ENCODE measurements around the gene SLC5A10.
"Not testable (repeated sequence)": the region's sequence is repeated elsewhere in the genome, so short reads cannot be mapped to it uniquely, and the experiment has no call there.

Gene SLC5A10

GRCh38 chr17:19020016-19020415 lies 68.1 kb downstream of the SLC5A10 start:
- no peak overlapping the region for H2AFZ ChIP-seq (ENCODE audit: low read length)
- no peak overlapping the region for H3K4me3 ChIP-seq (ENCODE audit: low read length)
- no peaks in the 10 kb centered on the region for H3K36me3 ChIP-seq (replicated peaks; ENCODE audit: insufficient read depth, low read length)
- H3K9ac ChIP-seq (ENCODE audit: low read length) = no peak overlapping the region
- H3K27ac ChIP-seq (ENCODE audit: low read length) = no peak overlapping the region
- DNase-seq = no peak
- H3F3A ChIP-seq (ENCODE audit: insufficient read depth, low read length) = no peaks in the 10 kb centered on the region
- no peak overlapping the region for H3K4me2 ChIP-seq (ENCODE audit: low read depth, low read length)
- no peaks in the 10 kb centered on the region for H3K9me3 ChIP-seq (replicated peaks; ENCODE audit: insufficient read depth, low read length)
- H3K9me2 ChIP-seq (replicated peaks; ENCODE audit: insufficient read depth, low read length) = no peaks in the 10 kb centered on the region
- H3K79me2 ChIP-seq (ENCODE audit: low read length) = no peaks in the 10 kb centered on the region
- TF ChIP-seq EZH2phosphoT487 (IDR thresholded peaks at IDR 0.05; ENCODE audit: low read length) (no peak), CTCF (IDR thresholded peaks at IDR 0.05; ENCODE audit: low read length) (no peak), EZH2 (optimal IDR thresholded peaks at IDR 0.05; ENCODE audit: low read depth, low read length) (no peak)
- no peaks in the 10 kb centered on the region for H3K27me3 ChIP-seq (replicated peaks; ENCODE audit: insufficient read depth, low read length)
- H3K4me1 ChIP-seq (ENCODE audit: low read length) = no peaks in the 10 kb centered on the region
- H4K20me1 ChIP-seq (ENCODE audit: insufficient read depth, low read length) = no peaks in the 10 kb centered on the region

- not testable (repeated sequence) for H3K27me3 ChIP-seq (replicated peaks; ENCODE audit: insufficient read depth, low read length); H3K4me1 ChIP-seq (ENCODE audit: low read length); H3K4me3 ChIP-seq (ENCODE audit: low read length); H4K20me1 ChIP-seq (ENCODE audit: insufficient read depth, low read length); H3K27ac ChIP-seq (ENCODE audit: low read length); H3K79me2 ChIP-seq (ENCODE audit: low read length); DNase-seq; H2AFZ ChIP-seq (ENCODE audit: low read length); H3K9me3 ChIP-seq (replicated peaks; ENCODE audit: insufficient read depth, low read length); H3K4me2 ChIP-seq (ENCODE audit: low read depth, low read length); H3K9me2 ChIP-seq (replicated peaks; ENCODE audit: insufficient read depth, low read length); H3K9ac ChIP-seq (ENCODE audit: low read length); H3F3A ChIP-seq (ENCODE audit: insufficient read depth, low read length); H3K36me3 ChIP-seq (replicated peaks; ENCODE audit: insufficient read depth, low read length)
Measured at GRCh38 chr17:19021011-19021621, 69.2 kb downstream of the SLC5A10 start.

- H3K79me2 ChIP-seq (ENCODE audit: low read length) = no peaks in the 10 kb centered on the region
- no peak overlapping the region for H3K9ac ChIP-seq (ENCODE audit: low read length)
- no peaks in the 10 kb centered on the region for H3K4me1 ChIP-seq (ENCODE audit: low read length)
- no peak overlapping the region for H2AFZ ChIP-seq (ENCODE audit: low read length)
- no peak overlapping the region for H3K27ac ChIP-seq (ENCODE audit: low read length)
- no peak for DNase-seq
- H3K27me3 ChIP-seq (replicated peaks; ENCODE audit: insufficient read depth, low read length) = no peaks in the 10 kb centered on the region
- no peaks in the 10 kb centered on the region for H3F3A ChIP-seq (ENCODE audit: insufficient read depth, low read length)
- TF ChIP-seq CTCF (IDR thresholded peaks at IDR 0.05; ENCODE audit: low read length) (no peak), EZH2phosphoT487 (IDR thresholded peaks at IDR 0.05; ENCODE audit: low read length) (no peak), EZH2 (optimal IDR thresholded peaks at IDR 0.05; ENCODE audit: low read depth, low read length) (no peak)
- no peaks in the 10 kb centered on the region for H3K9me3 ChIP-seq (replicated peaks; ENCODE audit: insufficient read depth, low read length)
- H3K9me2 ChIP-seq (replicated peaks; ENCODE audit: insufficient read depth, low read length) = no peaks in the 10 kb centered on the region
- H3K4me3 ChIP-seq (ENCODE audit: low read length) = no peak overlapping the region
- no peak overlapping the region for H3K4me2 ChIP-seq (ENCODE audit: low read depth, low read length)
- no peaks in the 10 kb centered on the region for H3K36me3 ChIP-seq (replicated peaks; ENCODE audit: insufficient read depth, low read length)
- H4K20me1 ChIP-seq (ENCODE audit: insufficient read depth, low read length) = no peaks in the 10 kb centered on the region
Measured at GRCh38 chr17:19021622-19022083, 69.7 kb downstream of the SLC5A10 start.

- no peak overlapping the region for H2AFZ ChIP-seq (ENCODE audit: low read length)
- DNase-seq = no peak
Measured at GRCh38 chr17:19022128-19022527, 70.2 kb downstream of the SLC5A10 start.

More at GRCh38 chr17:19022128-19022527, 70.2 kb downstream of the SLC5A10 start:
- Histone ChIP-seq H3K79me2 (ENCODE audit: low read length) (no peaks in the 10 kb centered on the region), H3K9ac (ENCODE audit: low read length) (no peak overlapping the region), H3K36me3 (replicated peaks; ENCODE audit: insufficient read depth, low read length) (no peaks in the 10 kb centered on the region), H3K4me3 (ENCODE audit: low read length) (no peak overlapping the region), H3K4me2 (ENCODE audit: low read depth, low read length) (no peak overlapping the region), H4K20me1 (ENCODE audit: insufficient read depth, low read length) (no peaks in the 10 kb centered on the region), H3K4me1 (ENCODE audit: low read length) (no peaks in the 10 kb centered on the region), H3K9me2 (replicated peaks; ENCODE audit: insufficient read depth, low read length) (no peaks in the 10 kb centered on the region), H3K9me3 (replicated peaks; ENCODE audit: insufficient read depth, low read length) (no peaks in the 10 kb centered on the region), H3K27me3 (replicated peaks; ENCODE audit: insufficient read depth, low read length) (no peaks in the 10 kb centered on the region), H3K27ac (ENCODE audit: low read length) (no peak overlapping the region), H3F3A (ENCODE audit: insufficient read depth, low read length) (no peaks in the 10 kb centered on the region)
- TF ChIP-seq EZH2 (optimal IDR thresholded peaks at IDR 0.05; ENCODE audit: low read depth, low read length) (no peak), EZH2phosphoT487 (IDR thresholded peaks at IDR 0.05; ENCODE audit: low read length) (no peak), CTCF (IDR thresholded peaks at IDR 0.05; ENCODE audit: low read length) (no peak)
